Fibroblast of the aortic adventitia (primary cell): Measurements from ENCODE around the gene TMEM89. TPM values are rescaled to one million over a fixed set of nuclear protein-coding genes. Genes with fewer than 3 reads are reported as not detected.

ENCODE experiments used
- DNase-seq: peaks from one replicate; pipeline ENCODE4 v3.0.0-alpha.2; 2010; ENCODE audit warnings: low read depth
- H3K4me3 ChIP-seq: 2 replicates; pipeline ENCODE4 v1.5.1; 2011; ENCODE audit warnings: low read depth, mild to moderate bottlenecking, control low read depth, low read length, moderate library complexity
- total RNA-seq: library from RNA; depleted of rRNA; stranded (reverse); fragments of >200 nt; gene quantifications from 2 replicates; pipeline ENCODE4 v1.2.3, GENCODE V29; 2012; ENCODE audit warnings: low replicate concordance
- TF ChIP-seq, protein P1 (sequence below): IDR thresholded peaks from 2 replicates; pipeline ENCODE4 v1.5.1; 2011; ENCODE audit warnings: mild to moderate bottlenecking, low read length, control low read depth, inconsistent platforms; ENCODE audit not compliant: insufficient read depth

TMEM89 gene
- total RNA-seq, 1 donor: not detected

- DNase-seq: no peak
- TF ChIP-seq, protein P1, sequence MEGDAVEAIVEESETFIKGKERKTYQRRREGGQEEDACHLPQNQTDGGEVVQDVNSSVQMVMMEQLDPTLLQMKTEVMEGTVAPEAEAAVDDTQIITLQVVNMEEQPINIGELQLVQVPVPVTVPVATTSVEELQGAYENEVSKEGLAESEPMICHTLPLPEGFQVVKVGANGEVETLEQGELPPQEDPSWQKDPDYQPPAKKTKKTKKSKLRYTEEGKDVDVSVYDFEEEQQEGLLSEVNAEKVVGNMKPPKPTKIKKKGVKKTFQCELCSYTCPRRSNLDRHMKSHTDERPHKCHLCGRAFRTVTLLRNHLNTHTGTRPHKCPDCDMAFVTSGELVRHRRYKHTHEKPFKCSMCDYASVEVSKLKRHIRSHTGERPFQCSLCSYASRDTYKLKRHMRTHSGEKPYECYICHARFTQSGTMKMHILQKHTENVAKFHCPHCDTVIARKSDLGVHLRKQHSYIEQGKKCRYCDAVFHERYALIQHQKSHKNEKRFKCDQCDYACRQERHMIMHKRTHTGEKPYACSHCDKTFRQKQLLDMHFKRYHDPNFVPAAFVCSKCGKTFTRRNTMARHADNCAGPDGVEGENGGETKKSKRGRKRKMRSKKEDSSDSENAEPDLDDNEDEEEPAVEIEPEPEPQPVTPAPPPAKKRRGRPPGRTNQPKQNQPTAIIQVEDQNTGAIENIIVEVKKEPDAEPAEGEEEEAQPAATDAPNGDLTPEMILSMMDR: no peak
- H3K4me3 ChIP-seq: no peak overlapping the region
Measured at GRCh38 chr3:48617559-48617958, 4.0 kb downstream of the TMEM89 start.

GRCh38 chr3:48614044-48614443, 7.5 kb downstream of the TMEM89 start:
- H3K4me3 ChIP-seq: no peak overlapping the region
- DNase-seq: peak; percentile 71
- TF ChIP-seq, protein P1: no peak

GRCh38 chr3:48612309-48612708, 9.3 kb downstream of the TMEM89 start:
- TF ChIP-seq, protein P1: no peak
- no peak for DNase-seq
- H3K4me3 ChIP-seq: no peak overlapping the region

DNA sequence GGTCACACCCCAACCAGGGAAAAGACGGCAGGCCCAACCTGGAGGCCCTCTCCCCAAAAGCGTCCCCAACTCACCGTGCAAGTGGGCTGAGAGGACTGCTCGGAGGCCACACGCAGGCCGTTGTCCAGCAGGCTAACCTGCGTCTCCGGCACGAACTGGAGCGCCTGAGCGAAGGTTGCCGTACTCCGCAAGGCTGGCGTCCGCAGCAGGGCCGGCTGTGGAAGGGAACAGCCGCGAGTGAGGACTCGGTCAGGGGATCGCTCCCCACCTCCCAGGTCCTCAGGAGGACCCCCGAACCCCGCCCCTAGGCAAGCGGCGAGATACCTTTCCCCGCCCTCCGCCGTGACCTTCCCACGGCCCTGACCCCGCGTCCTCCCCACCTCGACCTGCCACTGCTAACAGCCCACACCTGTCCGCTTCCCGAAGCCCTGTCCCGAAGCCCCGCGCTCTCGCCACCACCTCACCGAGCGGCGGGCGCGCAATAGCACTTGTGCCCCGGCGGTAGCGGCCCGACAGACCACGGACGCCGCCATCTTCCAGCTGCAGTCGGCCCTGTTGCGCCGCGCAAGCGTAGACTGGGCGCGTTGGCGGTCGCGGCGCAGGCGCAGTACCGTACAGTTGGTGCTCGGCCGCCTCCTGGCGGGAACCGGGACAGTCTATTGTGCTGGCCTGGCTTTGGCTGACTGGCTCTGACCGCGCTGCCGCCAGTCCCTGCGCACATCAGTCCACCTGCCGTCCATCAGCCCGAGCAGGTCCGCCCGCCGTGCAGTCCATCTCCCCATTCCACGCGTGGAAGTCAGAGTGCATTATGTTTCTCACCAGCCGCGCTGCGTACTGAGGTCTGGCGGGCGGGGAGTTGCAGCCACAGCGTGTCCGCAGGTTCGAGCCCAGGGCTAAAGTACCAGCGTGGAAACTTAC, 12.2 kb downstream of the TMEM89 start, which contains the start of gene UQCRC1:
Gene UQCRC1 (minus strand): TSS at position 559 of the 918 bp plus-strand sequence. CDS start 26 bp downstream, at position 533.
- DNase-seq: peak; percentile 91
- TF ChIP-seq, protein P1: peak; percentile 78
- peak within 1 kb of the TSS; percentile 99 for H3K4me3 ChIP-seq

DNA sequence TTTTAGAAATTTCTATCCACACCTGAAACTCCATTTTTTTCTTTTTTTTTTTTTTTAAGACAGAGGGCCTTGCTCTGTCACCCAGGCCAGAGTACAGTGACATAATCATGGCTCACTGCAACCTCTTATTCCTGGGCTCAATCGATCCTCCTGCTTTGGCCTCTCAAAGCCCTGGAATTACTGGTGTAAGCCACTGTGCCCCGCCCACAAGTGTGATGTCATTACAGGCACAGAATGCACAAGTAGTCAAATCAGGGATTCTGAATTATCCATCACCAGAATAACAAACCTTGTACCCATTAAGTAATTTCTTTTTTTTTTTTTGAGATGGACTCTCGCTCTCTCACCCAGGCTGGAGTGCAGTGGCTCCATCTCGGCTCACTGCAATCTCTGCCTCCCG, 14.1 kb downstream of the TMEM89 start:
- TF ChIP-seq, protein P1: no peak
- H3K4me3 ChIP-seq: no peak overlapping the region
- DNase-seq: no peak

GRCh38 chr3:48601622-48601994, 20.0 kb downstream of the TMEM89 start:
- no peak for DNase-seq
- no peak overlapping the region for H3K4me3 ChIP-seq
- TF ChIP-seq, protein P1: no peak
